Measurements from ENCODE around the gene SLC7A11. TPM values are rescaled to one million over a fixed set of nuclear protein-coding genes. Genes with fewer than 3 reads are reported as not detected.
"Not testable (repeated sequence)": the region's sequence is repeated elsewhere in the genome, so short reads cannot be mapped to it uniquely, and the experiment has no call there.

Gene SLC7A11
- total RNA-seq, 3 donors from 2014 or later: 0.16 to 1.9 (median 1.3) TPM

- Histone ChIP-seq H3K27ac (no peak overlapping the region), H3K27me3 (no peaks in the 10 kb centered on the region), H3K36me3 (no peaks in the 10 kb centered on the region), H3K9me3 (no peaks in the 10 kb centered on the region), H3K4me1 (no peaks in the 10 kb centered on the region), H3K4me3 (no peak overlapping the region)
- TF ChIP-seq, protein P1, sequence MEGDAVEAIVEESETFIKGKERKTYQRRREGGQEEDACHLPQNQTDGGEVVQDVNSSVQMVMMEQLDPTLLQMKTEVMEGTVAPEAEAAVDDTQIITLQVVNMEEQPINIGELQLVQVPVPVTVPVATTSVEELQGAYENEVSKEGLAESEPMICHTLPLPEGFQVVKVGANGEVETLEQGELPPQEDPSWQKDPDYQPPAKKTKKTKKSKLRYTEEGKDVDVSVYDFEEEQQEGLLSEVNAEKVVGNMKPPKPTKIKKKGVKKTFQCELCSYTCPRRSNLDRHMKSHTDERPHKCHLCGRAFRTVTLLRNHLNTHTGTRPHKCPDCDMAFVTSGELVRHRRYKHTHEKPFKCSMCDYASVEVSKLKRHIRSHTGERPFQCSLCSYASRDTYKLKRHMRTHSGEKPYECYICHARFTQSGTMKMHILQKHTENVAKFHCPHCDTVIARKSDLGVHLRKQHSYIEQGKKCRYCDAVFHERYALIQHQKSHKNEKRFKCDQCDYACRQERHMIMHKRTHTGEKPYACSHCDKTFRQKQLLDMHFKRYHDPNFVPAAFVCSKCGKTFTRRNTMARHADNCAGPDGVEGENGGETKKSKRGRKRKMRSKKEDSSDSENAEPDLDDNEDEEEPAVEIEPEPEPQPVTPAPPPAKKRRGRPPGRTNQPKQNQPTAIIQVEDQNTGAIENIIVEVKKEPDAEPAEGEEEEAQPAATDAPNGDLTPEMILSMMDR (IDR thresholded peaks at IDR 0.05): no peak
- TF ChIP-seq POLR2AphosphoS5 (IDR thresholded peaks at IDR 0.05): no peak
- no peak for TF ChIP-seq POLR2A (IDR thresholded peaks at IDR 0.05)
- no peak for DNase-seq (ENCODE audit: low spot score in 2 of 2)
- intact Hi-C loops (cut with DNase I; ENCODE audit: low total_unique reads): no loop called here
Measured at GRCh38 chr4:138239491-138239890, 2.7 kb downstream of the SLC7A11 start.

GRCh38 chr4:138238521-138239292 lies 3.4 kb downstream of the SLC7A11 start:
- H3K27me3 ChIP-seq: no peaks in the 10 kb centered on the region
- H3K4me1 ChIP-seq: no peaks in the 10 kb centered on the region
- H3K9me3 ChIP-seq: no peaks in the 10 kb centered on the region
- no peaks in the 10 kb centered on the region for H3K36me3 ChIP-seq
- TF ChIP-seq POLR2A (IDR thresholded peaks at IDR 0.05): no peak
- no peak for TF ChIP-seq POLR2AphosphoS5 (IDR thresholded peaks at IDR 0.05)
- no peak overlapping the region for H3K27ac ChIP-seq
- intact Hi-C loops (cut with DNase I; ENCODE audit: low total_unique reads): no loop called here
- no peak overlapping the region for H3K4me3 ChIP-seq
- no peak for DNase-seq (ENCODE audit: low spot score in 2 of 2)

- H3K4me3 ChIP-seq; H3K27me3 ChIP-seq; H3K36me3 ChIP-seq; H3K4me1 ChIP-seq; H3K9me3 ChIP-seq; H3K27ac ChIP-seq; DNase-seq (ENCODE audit: low spot score in 2 of 2); intact Hi-C loops (cut with DNase I; ENCODE audit: low total_unique reads): not testable (repeated sequence)
Measured at GRCh38 chr4:138237132-138237531, 5.0 kb downstream of the SLC7A11 start.

GRCh38 chr4:138236037-138236436 lies 6.1 kb downstream of the SLC7A11 start:
- no peaks in the 10 kb centered on the region for H3K27me3 ChIP-seq
- TF ChIP-seq POLR2AphosphoS5 (IDR thresholded peaks at IDR 0.05): no peak
- TF ChIP-seq, protein P1 (IDR thresholded peaks at IDR 0.05): no peak
- H3K4me3 ChIP-seq: no peak overlapping the region
- DNase-seq (ENCODE audit: low spot score in 2 of 2): no peak
- H3K36me3 ChIP-seq: no peaks in the 10 kb centered on the region
- H3K4me1 ChIP-seq: no peaks in the 10 kb centered on the region
- no peaks in the 10 kb centered on the region for H3K9me3 ChIP-seq
- H3K27ac ChIP-seq: no peak overlapping the region
- intact Hi-C loops (cut with DNase I; ENCODE audit: low total_unique reads): no loop called here

- no peak for DNase-seq (ENCODE audit: low spot score in 2 of 2)
- TF ChIP-seq POLR2A (IDR thresholded peaks at IDR 0.05) (no peak), POLR2AphosphoS5 (IDR thresholded peaks at IDR 0.05) (no peak)
- TF ChIP-seq, protein P1 (IDR thresholded peaks at IDR 0.05): no peak
Measured at GRCh38 chr4:138235419-138235952, 6.7 kb downstream of the SLC7A11 start.

DNA sequence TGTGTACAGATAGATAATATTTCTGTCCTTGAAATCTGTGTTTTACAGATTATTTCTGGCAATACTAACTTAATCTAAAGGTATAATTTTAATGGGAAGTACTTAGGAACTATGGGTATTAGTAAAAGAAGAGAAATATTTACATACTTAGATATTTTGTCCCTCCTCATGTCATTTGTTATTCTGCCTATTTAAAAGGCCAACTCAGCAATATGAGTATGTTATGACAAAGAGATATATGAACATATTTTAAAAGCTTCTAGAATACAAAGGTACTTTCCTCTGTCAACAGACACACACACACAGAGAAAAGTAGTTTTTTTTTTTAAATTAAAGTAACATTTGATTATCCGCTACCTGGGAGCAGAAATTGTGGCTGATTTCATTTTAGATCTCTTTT lies 7.9 kb downstream of the SLC7A11 start:
- H3K36me3 ChIP-seq: no peaks in the 10 kb centered on the region
- H3K4me1 ChIP-seq: no peaks in the 10 kb centered on the region
- H3K9me3 ChIP-seq: no peaks in the 10 kb centered on the region
- no peak overlapping the region for H3K27ac ChIP-seq
- no peak for DNase-seq (ENCODE audit: low spot score in 2 of 2)
- H3K4me3 ChIP-seq: no peak overlapping the region
- no peaks in the 10 kb centered on the region for H3K27me3 ChIP-seq
- intact Hi-C loops (cut with DNase I; ENCODE audit: low total_unique reads): no loop called here
- TF ChIP-seq, protein P1 (IDR thresholded peaks at IDR 0.05): no peak
- TF ChIP-seq POLR2AphosphoS5 (IDR thresholded peaks at IDR 0.05): no peak
- TF ChIP-seq POLR2A (IDR thresholded peaks at IDR 0.05): no peak

More at GRCh38 chr4:138235419-138235952, 6.7 kb downstream of the SLC7A11 start:
- H3K36me3 ChIP-seq: no peaks in the 10 kb centered on the region
- H3K27ac ChIP-seq: no peak overlapping the region
- no peak overlapping the region for H3K4me3 ChIP-seq
- H3K27me3 ChIP-seq: no peaks in the 10 kb centered on the region
- no peaks in the 10 kb centered on the region for H3K4me1 ChIP-seq
- intact Hi-C loops (cut with DNase I; ENCODE audit: low total_unique reads): no loop called here
- no peaks in the 10 kb centered on the region for H3K9me3 ChIP-seq
